VCaP (cell line): ENCODE measurements around the gene FBXL15.

Source experiments
- H3K27ac ChIP-seq: fragments of 450-650 bp; 2 replicates; pipeline ENCODE4 v1.5.1; 2017
- TF ChIP-seq, protein P1 (sequence below): fragments of 450-650 bp; conservative IDR thresholded peaks from 2 replicates; pipeline ENCODE4 v1.5.1; 2017; ENCODE audit warnings: mild to moderate bottlenecking, moderate library complexity

The FBXL15 gene

GRCh38 chr10:102435529-102436233 is 15.0 kb downstream of the FBXL15 start:
- TF ChIP-seq, protein P1, sequence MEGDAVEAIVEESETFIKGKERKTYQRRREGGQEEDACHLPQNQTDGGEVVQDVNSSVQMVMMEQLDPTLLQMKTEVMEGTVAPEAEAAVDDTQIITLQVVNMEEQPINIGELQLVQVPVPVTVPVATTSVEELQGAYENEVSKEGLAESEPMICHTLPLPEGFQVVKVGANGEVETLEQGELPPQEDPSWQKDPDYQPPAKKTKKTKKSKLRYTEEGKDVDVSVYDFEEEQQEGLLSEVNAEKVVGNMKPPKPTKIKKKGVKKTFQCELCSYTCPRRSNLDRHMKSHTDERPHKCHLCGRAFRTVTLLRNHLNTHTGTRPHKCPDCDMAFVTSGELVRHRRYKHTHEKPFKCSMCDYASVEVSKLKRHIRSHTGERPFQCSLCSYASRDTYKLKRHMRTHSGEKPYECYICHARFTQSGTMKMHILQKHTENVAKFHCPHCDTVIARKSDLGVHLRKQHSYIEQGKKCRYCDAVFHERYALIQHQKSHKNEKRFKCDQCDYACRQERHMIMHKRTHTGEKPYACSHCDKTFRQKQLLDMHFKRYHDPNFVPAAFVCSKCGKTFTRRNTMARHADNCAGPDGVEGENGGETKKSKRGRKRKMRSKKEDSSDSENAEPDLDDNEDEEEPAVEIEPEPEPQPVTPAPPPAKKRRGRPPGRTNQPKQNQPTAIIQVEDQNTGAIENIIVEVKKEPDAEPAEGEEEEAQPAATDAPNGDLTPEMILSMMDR, result no peak
- no peak overlapping the region for H3K27ac ChIP-seq

DNA sequence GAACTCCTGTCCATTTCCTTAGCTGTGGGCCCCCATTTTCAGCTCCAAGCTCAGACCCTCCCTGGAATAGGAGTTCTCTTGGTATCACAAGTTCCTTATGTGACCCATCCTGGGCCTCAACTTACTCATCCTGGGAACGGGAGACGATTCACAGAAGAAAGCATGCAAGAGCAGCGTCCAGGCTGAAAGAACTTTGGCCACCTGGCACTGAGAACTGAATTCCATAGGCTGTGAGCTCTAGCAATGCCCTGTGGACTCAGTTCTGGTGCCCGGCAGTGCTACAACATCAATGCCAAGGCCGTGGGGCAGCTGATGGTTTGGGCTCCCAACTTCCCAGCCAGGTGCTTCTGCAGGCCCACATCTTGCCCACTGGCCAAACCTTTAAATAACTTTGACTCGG is 15.7 kb downstream of the FBXL15 start:
- TF ChIP-seq, protein P1, result no peak
- no peak overlapping the region for H3K27ac ChIP-seq

GRCh38 chr10:102437515-102437914 is 16.9 kb downstream of the FBXL15 start:
- TF ChIP-seq, protein P1, result no peak

GRCh38 chr10:102438374-102438773 is 17.7 kb downstream of the FBXL15 start:
- no peak overlapping the region for H3K27ac ChIP-seq
- TF ChIP-seq, protein P1, result no peak

More at GRCh38 chr10:102437515-102437914, 16.9 kb downstream of the FBXL15 start:
- no peak overlapping the region for H3K27ac ChIP-seq

GRCh38 chr10:102444851-102445250 is 24.2 kb downstream of the FBXL15 start:
- H3K27ac ChIP-seq, result no peak overlapping the region
- TF ChIP-seq, protein P1, result no peak

DNA sequence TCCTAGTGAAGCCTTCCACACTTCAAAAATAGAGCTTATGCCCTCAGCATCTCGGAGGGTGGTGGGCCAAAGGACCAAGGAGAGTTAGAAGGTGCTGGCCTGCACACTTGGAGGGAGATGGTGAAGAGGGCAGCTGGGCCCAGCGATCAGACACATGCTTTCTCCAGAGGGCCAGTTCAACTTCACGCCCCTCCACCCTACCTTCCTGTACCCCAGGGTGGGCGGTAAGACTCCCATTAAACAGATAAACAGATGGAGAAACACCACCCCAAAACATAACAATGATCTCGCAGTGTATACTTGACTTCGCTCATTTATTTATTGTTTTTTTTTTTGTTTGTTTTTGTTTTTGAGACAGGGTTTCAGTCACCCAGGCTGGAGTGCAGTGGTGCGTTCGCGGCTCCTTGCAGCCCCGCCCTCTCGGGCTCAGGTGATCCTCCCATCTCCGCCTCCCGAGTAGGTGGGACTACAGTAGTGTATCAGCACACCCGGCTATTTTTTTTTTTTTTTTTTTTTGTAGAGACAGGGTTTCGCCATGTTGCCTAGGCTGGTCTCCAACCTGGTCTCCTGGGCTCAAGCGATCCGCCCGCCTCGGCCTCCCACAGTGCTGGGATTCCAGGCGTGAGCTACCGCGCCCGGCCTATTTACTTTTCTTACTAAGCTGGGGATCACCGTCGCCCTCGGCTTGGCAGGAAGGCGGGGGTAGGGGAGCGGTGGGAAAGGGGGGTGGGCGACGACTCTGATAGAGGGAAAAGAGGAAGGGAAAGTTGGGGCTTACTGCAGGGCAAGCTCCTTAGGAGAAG is 28.9 kb downstream of the FBXL15 start:
- H3K27ac ChIP-seq, result peak overlapping the region; percentile 99
- TF ChIP-seq, protein P1, result no peak

GRCh38 chr10:102450124-102450373 is 29.4 kb downstream of the FBXL15 start:
- H3K27ac ChIP-seq, result peak overlapping the region; percentile 99
- TF ChIP-seq, protein P1, result no peak
